Neural progenitor cell (in vitro differentiated cells): ENCODE results near the gene SLC6A5. TPM values are rescaled to one million over a fixed set of nuclear protein-coding genes. Genes with fewer than 3 reads are reported as not detected.
A peak's percentile ranks its signal among the peaks of the same experiment; 100 is the strongest.

Source experiments
- DNase-seq: peaks from one replicate; pipeline ENCODE4 v3.0.0-alpha.2; 2016; ENCODE audit warnings: low spot score
- H2AFZ ChIP-seq: fragments of 200-600 bp; sonication (generic); replicated peaks from 2 replicates; pipeline ENCODE4 v1.6.1; 2016; ENCODE audit warnings: antibody characterized with exemption
- H3F3A ChIP-seq: fragments of 200-600 bp; sonication (generic); 2 replicates; pipeline ENCODE4 v1.6.1; 2016; ENCODE audit warnings: antibody characterized with exemption, low read depth
- H3K27ac ChIP-seq: fragments of 200-600 bp; sonication (generic); 2 replicates; pipeline ENCODE4 v1.5.1; 2016; ENCODE audit warnings: mild to moderate bottlenecking
- H3K27me3 ChIP-seq: fragments of 200-600 bp; sonication (generic); 2 replicates; pipeline ENCODE4 v1.6.1; 2016; ENCODE audit warnings: mild to moderate bottlenecking, moderate library complexity
- H3K36me3 ChIP-seq: fragments of 200-600 bp; sonication (generic); 2 replicates; pipeline ENCODE4 v1.5.1; 2016
- H3K4me1 ChIP-seq: fragments of 200-600 bp; sonication (generic); 2 replicates; pipeline ENCODE4 v1.6.1; 2016; ENCODE audit warnings: mixed run types
- H3K4me2 ChIP-seq: fragments of 200-600 bp; sonication (generic); 2 replicates; pipeline ENCODE4 v1.6.1; 2016
- H3K4me3 ChIP-seq: fragments of 200-600 bp; sonication (generic); 2 replicates; pipeline ENCODE4 v1.5.1; 2016
- H3K79me2 ChIP-seq: fragments of 200-600 bp; sonication (generic); 2 replicates; pipeline ENCODE4 v1.6.1; 2016; ENCODE audit warnings: low read depth
- H3K9ac ChIP-seq: fragments of 200-600 bp; sonication (generic); 2 replicates; pipeline ENCODE4 v1.6.1; 2016
- H3K9me3 ChIP-seq: fragments of 200-600 bp; sonication (generic); 2 replicates; pipeline ENCODE4 v1.5.1; 2016; ENCODE audit warnings: low read depth
- H4K20me1 ChIP-seq: fragments of 200-600 bp; sonication (generic); 2 replicates; pipeline ENCODE4 v1.6.1; 2016; ENCODE audit warnings: low read depth
- H3K27ac Mint-ChIP-seq: 3 replicates; pipeline ENCODE4 v1.8.0; 2021; ENCODE audit warnings: mixed read lengths
- H3K27me3 Mint-ChIP-seq: 2 replicates; pipeline ENCODE4 v1.8.0; 2022; ENCODE audit warnings: low read depth, mild to moderate bottlenecking, inconsistent platforms, moderate library complexity, mixed read lengths; ENCODE audit not compliant: insufficient read depth
- H3K36me3 Mint-ChIP-seq: 3 replicates; pipeline ENCODE4 v1.8.0; 2021; ENCODE audit warnings: mixed read lengths
- H3K4me1 Mint-ChIP-seq: 3 replicates; pipeline ENCODE4 v1.8.0; 2021; ENCODE audit warnings: mixed read lengths
- H3K4me3 Mint-ChIP-seq: 3 replicates; pipeline ENCODE4 v1.8.0; 2021; ENCODE audit warnings: mild to moderate bottlenecking, moderate library complexity, mixed read lengths
- H3K9me3 Mint-ChIP-seq: 3 replicates; pipeline ENCODE4 v1.8.0; 2020; ENCODE audit warnings: mixed read lengths
- CTCF ChIP-seq: fragments of 200-600 bp; sonication (generic); IDR thresholded peaks from 2 replicates; pipeline ENCODE4 v1.5.1; 2017; ENCODE audit warnings: antibody characterized with exemption, mild to moderate bottlenecking
- EZH2 ChIP-seq: fragments of 200-600 bp; sonication (generic); IDR thresholded peaks from 2 replicates; pipeline ENCODE4 v1.6.1; 2017; ENCODE audit warnings: antibody characterized with exemption, mild to moderate bottlenecking, moderate library complexity
- EZH2phosphoT487 ChIP-seq: fragments of 200-600 bp; sonication (generic); IDR thresholded peaks from 2 replicates; pipeline ENCODE4 v1.6.1; 2017; ENCODE audit warnings: antibody characterized with exemption
- total RNA-seq: library from RNA; depleted of rRNA; stranded (reverse); fragments of >200 nt; gene quantifications from 2 replicates; pipeline ENCODE4 v1.2.3, GENCODE V29; 2015; ENCODE audit warnings: low replicate concordance

SLC6A5 gene
- total RNA-seq, 1 donor from 2014 or later: not detected

GRCh38 chr11:20676658-20677057 is 77.2 kb downstream of the SLC6A5 start:
- no peak overlapping the region for H3K4me3 Mint-ChIP-seq
- Histone ChIP-seq H3K4me3 (no peak overlapping the region), H3K27ac (no peak overlapping the region), H3K36me3 (no peaks in the 10 kb centered on the region), H3K4me2 (no peak overlapping the region), H3K27me3 (peaks cover 22% of the 10 kb centered on the region), H3K4me1 (no peaks in the 10 kb centered on the region), H4K20me1 (peaks cover 9% of the 10 kb centered on the region), H3K9me3 (no peaks in the 10 kb centered on the region), H3K9ac (no peak overlapping the region), H3K79me2 (no peaks in the 10 kb centered on the region), H3F3A (peaks cover 5% of the 10 kb centered on the region), H2AFZ (no peak overlapping the region)
- H3K4me1 Mint-ChIP-seq: peaks cover 9% of the 10 kb centered on the region
- peaks cover 22% of the 10 kb centered on the region for H3K36me3 Mint-ChIP-seq
- peaks cover 5% of the 10 kb centered on the region for H3K27me3 Mint-ChIP-seq
- peaks cover 7% of the 10 kb centered on the region for H3K9me3 Mint-ChIP-seq
- DNase-seq: no peak
- TF ChIP-seq EZH2 (no peak), CTCF (no peak), EZH2phosphoT487 (no peak)
- no peak overlapping the region for H3K27ac Mint-ChIP-seq

DNA sequence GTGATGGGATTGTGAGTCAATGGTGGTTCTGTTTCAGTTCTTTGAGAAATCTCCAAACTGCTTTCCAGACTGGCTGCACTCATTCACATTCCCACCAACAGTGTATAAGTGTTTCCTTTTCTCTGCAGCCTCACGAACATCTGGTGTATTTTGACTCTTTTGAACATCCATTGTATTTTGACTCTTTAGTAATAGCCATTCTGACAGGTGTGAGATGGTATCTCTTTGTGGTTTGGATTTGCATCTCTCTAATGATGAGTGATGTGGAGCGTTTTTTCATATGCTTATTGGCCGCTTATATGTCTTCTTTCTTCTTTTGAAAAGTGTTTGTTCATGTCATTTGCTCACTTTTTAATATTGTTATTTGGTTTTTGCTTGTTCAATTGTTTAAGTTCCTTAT is 89.4 kb downstream of the SLC6A5 start:
- Histone ChIP-seq H3K79me2 (no peaks in the 10 kb centered on the region), H3F3A (no peaks in the 10 kb centered on the region), H2AFZ (no peak overlapping the region), H3K4me2 (no peak overlapping the region), H3K4me3 (no peak overlapping the region), H3K36me3 (no peaks in the 10 kb centered on the region), H3K27me3 (no peaks in the 10 kb centered on the region), H3K4me1 (no peaks in the 10 kb centered on the region), H3K9me3 (no peaks in the 10 kb centered on the region), H3K27ac (no peak overlapping the region), H4K20me1 (no peaks in the 10 kb centered on the region), H3K9ac (no peak overlapping the region)
- no peak overlapping the region for H3K27ac Mint-ChIP-seq
- no peaks in the 10 kb centered on the region for H3K27me3 Mint-ChIP-seq
- H3K9me3 Mint-ChIP-seq: no peaks in the 10 kb centered on the region
- DNase-seq: no peak
- H3K36me3 Mint-ChIP-seq: no peaks in the 10 kb centered on the region
- H3K4me3 Mint-ChIP-seq: no peak overlapping the region
- no peaks in the 10 kb centered on the region for H3K4me1 Mint-ChIP-seq
- TF ChIP-seq EZH2phosphoT487: no peak
- no peak for TF ChIP-seq CTCF
- TF ChIP-seq EZH2: no peak

GRCh38 chr11:20707876-20708275 is 108.5 kb downstream of the SLC6A5 start:
- H3K4me3 ChIP-seq: no peak overlapping the region
- no peaks in the 10 kb centered on the region for H3K27me3 ChIP-seq
- H3K4me3 Mint-ChIP-seq: no peak overlapping the region
- H2AFZ ChIP-seq: no peak overlapping the region
- no peak overlapping the region for H3K27ac Mint-ChIP-seq
- H3K79me2 ChIP-seq: no peaks in the 10 kb centered on the region
- peak; percentile 4 for DNase-seq
- no peaks in the 10 kb centered on the region for H4K20me1 ChIP-seq
- H3F3A ChIP-seq: no peaks in the 10 kb centered on the region
- TF ChIP-seq EZH2: no peak
- no peak for TF ChIP-seq CTCF
- H3K9me3 ChIP-seq: no peaks in the 10 kb centered on the region
- H3K9me3 Mint-ChIP-seq: peaks cover 26% of the 10 kb centered on the region
- H3K27ac ChIP-seq: no peak overlapping the region
- H3K27me3 Mint-ChIP-seq: no peaks in the 10 kb centered on the region
- no peaks in the 10 kb centered on the region for H3K36me3 ChIP-seq
- no peaks in the 10 kb centered on the region for H3K4me1 Mint-ChIP-seq
- no peaks in the 10 kb centered on the region for H3K4me1 ChIP-seq
- no peak overlapping the region for H3K9ac ChIP-seq
- H3K36me3 Mint-ChIP-seq: no peaks in the 10 kb centered on the region
- H3K4me2 ChIP-seq: no peak overlapping the region

Other genes starting within 250 kb of the SLC6A5 start
- gene HTATIP2, start 235.9 kb upstream of the SLC6A5 start, total RNA-seq: 18.3 and 25.3 TPM in 2 replicates
- gene PRMT3, start 211.9 kb upstream of the SLC6A5 start, total RNA-seq: 30.7 and 39.6 TPM in 2 replicates
- 0.15 TPM in 1 of 2 replicates, not detected in the other for gene NELL1, start 70.0 kb downstream of the SLC6A5 start, total RNA-seq